Thoracic aorta (tissue), 2 donors: ENCODE results near the gene EXOG. TPM values are rescaled to one million over a fixed set of nuclear protein-coding genes. Genes with fewer than 3 reads are reported as not detected.
"Not testable (repeated sequence)": the region's sequence is repeated elsewhere in the genome, so short reads cannot be mapped to it uniquely, and the experiment has no call there.

Experiments
- ATAC-seq: fragments of 150-250 bp; one replicate; pipeline ENCODE4 v1.8.0; 2017; ENCODE audit warnings: low read depth; ENCODE audit not compliant: insufficient number of reproducible peaks, low FRiP score
- DNase-seq: peaks from one replicate; pipeline ENCODE4 v3.0.0-alpha.2; 2020; ENCODE audit warnings: low spot score
- H3K27ac ChIP-seq, 2 donors: fragments of 200-600 bp; sonication (generic); 1 replicate in 1 of 2; 2 replicates in 1 of 2; pipeline ENCODE4 v1.5.1; 2016; ENCODE audit warnings: mild to moderate bottlenecking in 2 of 2, moderate library complexity in 2 of 2
- H3K27me3 ChIP-seq: fragments of 200-600 bp; sonication (generic); replicated peaks from 2 replicates; pipeline ENCODE4 v1.6.0; 2016; ENCODE audit warnings: mild to moderate bottlenecking; ENCODE audit not compliant: insufficient read depth
- H3K36me3 ChIP-seq: fragments of 200-600 bp; sonication (generic); one replicate; pipeline ENCODE4 v1.5.1; 2016
- H3K4me1 ChIP-seq, 2 donors: fragments of 200-600 bp; sonication (generic); 1 replicate in 1 of 2; 2 replicates in 1 of 2; pipeline versions ENCODE4 v1.5.1 to v1.6.0; 2016; ENCODE audit warnings: low read depth in 2 of 2, mild to moderate bottlenecking in 1 of 2; ENCODE audit not compliant: control insufficient read depth in 1 of 2
- H3K4me3 ChIP-seq: fragments of 200-600 bp; sonication (generic); 2 replicates; pipeline ENCODE4 v1.5.1; 2016; ENCODE audit warnings: mild to moderate bottlenecking
- H3K9me3 ChIP-seq: fragments of 200-600 bp; sonication (generic); 2 replicates; pipeline ENCODE4 v1.5.1; 2016
- total RNA-seq, 2 donors: library from RNA; depleted of rRNA; stranded (reverse); fragments of >200 nt; gene quantifications; one replicate each; pipeline versions ENCODE4 v1.1.0 to v1.2.3, GENCODE V29; 2016
- TF ChIP-seq, protein P1 (sequence below): fragments of 200-600 bp; sonication (generic); IDR thresholded peaks from one replicate; pipeline ENCODE4 v1.5.1; 2019; ENCODE audit warnings: antibody characterized with exemption

Gene EXOG
- total RNA-seq, 2 donors from 2014 or later = 14.9 to 16.3 TPM

GRCh38 chr3:38563070-38563885 lies 67.1 kb downstream of the EXOG start:
- no peak for ATAC-seq

GRCh38 chr3:38563886-38564270 lies 67.7 kb downstream of the EXOG start:
- no peaks in the 10 kb centered on the region for H3K27me3 ChIP-seq

More at GRCh38 chr3:38563070-38563885, 67.1 kb downstream of the EXOG start:
- no peak for DNase-seq
- Histone ChIP-seq H3K9me3 (no peaks in the 10 kb centered on the region), H3K27ac (no peak overlapping the region), H3K27me3 (no peaks in the 10 kb centered on the region), H3K4me1 (no peaks in the 10 kb centered on the region), H3K4me3 (no peak overlapping the region), H3K36me3 (no peaks in the 10 kb centered on the region)
- TF ChIP-seq, protein P1, sequence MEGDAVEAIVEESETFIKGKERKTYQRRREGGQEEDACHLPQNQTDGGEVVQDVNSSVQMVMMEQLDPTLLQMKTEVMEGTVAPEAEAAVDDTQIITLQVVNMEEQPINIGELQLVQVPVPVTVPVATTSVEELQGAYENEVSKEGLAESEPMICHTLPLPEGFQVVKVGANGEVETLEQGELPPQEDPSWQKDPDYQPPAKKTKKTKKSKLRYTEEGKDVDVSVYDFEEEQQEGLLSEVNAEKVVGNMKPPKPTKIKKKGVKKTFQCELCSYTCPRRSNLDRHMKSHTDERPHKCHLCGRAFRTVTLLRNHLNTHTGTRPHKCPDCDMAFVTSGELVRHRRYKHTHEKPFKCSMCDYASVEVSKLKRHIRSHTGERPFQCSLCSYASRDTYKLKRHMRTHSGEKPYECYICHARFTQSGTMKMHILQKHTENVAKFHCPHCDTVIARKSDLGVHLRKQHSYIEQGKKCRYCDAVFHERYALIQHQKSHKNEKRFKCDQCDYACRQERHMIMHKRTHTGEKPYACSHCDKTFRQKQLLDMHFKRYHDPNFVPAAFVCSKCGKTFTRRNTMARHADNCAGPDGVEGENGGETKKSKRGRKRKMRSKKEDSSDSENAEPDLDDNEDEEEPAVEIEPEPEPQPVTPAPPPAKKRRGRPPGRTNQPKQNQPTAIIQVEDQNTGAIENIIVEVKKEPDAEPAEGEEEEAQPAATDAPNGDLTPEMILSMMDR = no peak

DNA sequence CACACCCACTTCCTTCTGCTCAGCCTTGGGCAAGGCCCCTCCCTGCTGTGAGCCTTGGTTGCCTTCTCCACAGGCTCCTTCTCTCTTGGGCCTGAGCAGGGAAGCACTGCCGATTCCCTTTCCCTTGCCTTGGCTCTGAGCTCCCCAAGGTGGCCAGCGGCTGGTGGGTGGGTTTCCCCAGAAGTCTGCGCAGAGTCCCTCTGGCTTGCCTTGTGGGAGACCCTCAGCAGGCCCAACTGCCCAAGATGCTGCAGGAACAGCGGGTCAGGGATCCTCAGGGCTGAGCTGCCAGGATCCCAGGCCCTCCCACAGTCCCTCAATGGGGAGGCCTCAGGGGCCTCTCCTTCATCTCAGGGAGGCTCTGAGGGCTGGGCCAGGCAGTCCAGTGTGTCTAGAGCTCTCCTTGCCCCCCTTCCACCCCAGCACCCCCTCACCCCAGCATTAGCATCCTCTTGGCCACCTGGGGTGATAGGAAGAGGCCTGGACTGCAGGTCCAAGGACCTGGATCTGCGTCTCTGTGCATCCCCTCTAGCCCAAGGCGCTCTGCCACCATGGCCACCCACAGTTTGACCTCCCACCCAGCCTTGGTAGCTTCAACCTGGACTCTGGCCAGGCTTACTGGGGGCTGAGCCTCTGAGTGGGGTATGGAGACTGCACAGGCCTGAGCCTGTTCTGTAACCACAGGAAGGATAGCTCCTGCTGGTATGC lies 68.6 kb downstream of the EXOG start:
- Histone ChIP-seq H3K36me3 (no peaks in the 10 kb centered on the region), H3K9me3 (no peaks in the 10 kb centered on the region), H3K4me3 (no peak overlapping the region), H3K27ac (no peak overlapping the region), H3K4me1 (no peaks in the 10 kb centered on the region), H3K27me3 (no peaks in the 10 kb centered on the region)
- ATAC-seq (no peak), DNase-seq (no peak)
- TF ChIP-seq, protein P1 = no peak

More at GRCh38 chr3:38563886-38564270, 67.7 kb downstream of the EXOG start:
- ATAC-seq (no peak), DNase-seq (no peak)
- Histone ChIP-seq H3K4me1 (no peaks in the 10 kb centered on the region), H3K9me3 (no peaks in the 10 kb centered on the region), H3K4me3 (no peak overlapping the region), H3K36me3 (no peaks in the 10 kb centered on the region), H3K27ac (no peak overlapping the region)
- TF ChIP-seq, protein P1 = no peak

DNA sequence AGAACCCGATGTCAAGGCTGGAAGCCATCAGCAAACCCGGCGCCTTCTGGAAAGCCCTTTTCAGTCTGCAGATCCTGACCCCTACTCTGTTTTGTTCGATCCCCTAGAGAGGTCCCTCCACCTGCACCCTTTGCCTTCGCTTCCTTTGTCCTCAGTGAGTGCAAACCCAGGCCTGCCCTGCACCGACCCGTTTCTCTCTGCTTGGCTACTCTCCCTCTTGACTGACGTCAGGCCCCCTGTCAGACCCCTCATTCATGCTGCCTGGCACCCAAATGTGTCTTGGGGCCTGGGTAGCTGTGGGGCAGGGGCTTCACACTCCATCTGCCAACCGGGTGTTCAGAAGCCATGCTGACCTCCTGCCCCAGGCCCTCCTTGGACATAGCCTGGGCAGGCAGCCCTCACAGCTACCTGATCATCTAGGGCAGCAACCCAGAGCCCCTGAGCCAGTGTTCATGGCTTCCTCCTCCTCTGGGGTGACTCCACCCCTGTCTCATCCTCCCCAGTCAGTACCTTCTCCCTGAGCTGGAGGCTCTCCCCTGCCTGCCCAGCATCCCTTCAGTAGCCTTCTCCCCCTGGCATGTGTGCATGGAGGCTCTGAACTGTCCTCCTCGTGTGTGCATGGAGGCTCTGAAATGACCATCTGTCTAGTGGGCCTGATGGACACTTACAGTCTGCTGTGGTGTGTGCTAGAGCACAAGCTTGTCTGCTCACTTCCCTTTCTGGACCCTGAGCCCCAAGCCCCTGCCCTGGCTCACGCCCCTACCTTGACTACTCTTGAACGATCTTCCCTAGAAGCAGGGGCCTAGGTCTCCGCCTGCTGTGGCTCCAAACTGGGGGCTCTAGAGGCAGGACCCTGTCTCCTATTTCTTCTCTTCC lies 69.4 kb downstream of the EXOG start:
- Histone ChIP-seq H3K36me3 (no peaks in the 10 kb centered on the region), H3K9me3 (no peaks in the 10 kb centered on the region), H3K27me3 (no peaks in the 10 kb centered on the region), H3K27ac (no peak overlapping the region), H3K4me3 (no peak overlapping the region), H3K4me1 (no peaks in the 10 kb centered on the region)
- TF ChIP-seq, protein P1 = no peak
- ATAC-seq = no peak
- no peak for DNase-seq

DNA sequence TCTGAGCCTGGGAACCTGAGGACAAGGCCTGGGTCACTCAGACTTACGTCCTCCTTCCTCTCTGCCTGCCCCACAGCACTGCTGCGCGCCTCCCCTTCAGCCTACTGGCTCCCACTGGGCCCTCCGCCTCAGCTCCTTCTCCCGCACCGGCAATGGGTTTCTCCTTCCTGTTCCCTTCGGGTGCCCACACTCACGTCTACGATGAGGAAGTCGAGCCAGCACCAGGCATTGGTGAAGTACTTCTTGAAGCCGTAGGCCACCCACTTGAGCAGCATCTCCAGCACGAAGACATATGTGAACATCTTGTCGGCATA lies 70.0 kb downstream of the EXOG start:
- no peak overlapping the region for H3K27ac ChIP-seq
- DNase-seq = no peak
- H3K4me3 ChIP-seq = no peak overlapping the region
- TF ChIP-seq, protein P1 = no peak
- ATAC-seq = no peak
- H3K36me3 ChIP-seq = no peaks in the 10 kb centered on the region
- H3K27me3 ChIP-seq = no peaks in the 10 kb centered on the region
- H3K9me3 ChIP-seq = no peaks in the 10 kb centered on the region
- no peaks in the 10 kb centered on the region for H3K4me1 ChIP-seq

- not testable (repeated sequence) for DNase-seq, ATAC-seq, H3K27ac ChIP-seq, H3K36me3 ChIP-seq, H3K27me3 ChIP-seq, H3K4me3 ChIP-seq, H3K4me1 ChIP-seq, H3K9me3 ChIP-seq
Observed at GRCh38 chr3:38566794-38567193, 70.7 kb downstream of the EXOG start.
